HG03025 (cell line): ENCODE data around the gene CENPT.

Source experiments
- ATAC-seq: cut with Tn5 transposase; IDR thresholded peaks from one replicate; pipeline ENCODE4 v1.9.1; 2021; ENCODE audit warnings: mild to moderate bottlenecking, moderate library complexity; ENCODE audit not compliant: unreplicated experiment, low FRiP score

The CENPT gene

DNA sequence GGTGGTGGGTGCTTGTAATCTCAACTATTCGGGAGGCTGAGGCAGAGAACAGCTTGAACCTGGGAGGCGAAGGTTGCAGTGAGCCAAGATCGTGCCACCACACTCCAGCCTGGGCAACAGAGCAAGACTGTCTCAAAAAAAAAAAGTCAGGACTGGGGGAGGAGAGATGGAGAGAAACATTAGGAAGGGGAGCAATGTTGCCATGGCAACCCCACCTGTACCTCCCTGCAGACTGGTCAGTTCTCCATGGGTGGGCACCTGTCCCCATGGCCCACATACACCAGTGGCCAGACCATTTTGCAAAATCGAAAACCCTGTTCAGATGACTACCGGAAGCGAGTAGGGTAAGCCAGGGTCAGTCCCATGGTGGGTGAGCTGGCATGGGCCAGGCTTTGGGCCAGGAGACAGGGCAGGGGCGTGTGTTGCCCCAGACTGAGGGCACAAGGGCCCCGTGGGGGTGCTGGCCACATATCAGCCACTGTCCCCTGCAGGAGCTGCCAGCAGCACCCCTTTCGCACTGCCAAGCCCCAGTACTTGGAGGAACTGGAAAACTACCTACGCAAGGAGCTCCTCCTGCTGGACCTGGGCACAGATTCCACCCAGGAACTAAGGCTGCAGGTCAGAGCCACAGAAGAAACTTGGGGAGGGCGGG, 26.8 kb downstream of the CENPT start:
- no peak for ATAC-seq

DNA sequence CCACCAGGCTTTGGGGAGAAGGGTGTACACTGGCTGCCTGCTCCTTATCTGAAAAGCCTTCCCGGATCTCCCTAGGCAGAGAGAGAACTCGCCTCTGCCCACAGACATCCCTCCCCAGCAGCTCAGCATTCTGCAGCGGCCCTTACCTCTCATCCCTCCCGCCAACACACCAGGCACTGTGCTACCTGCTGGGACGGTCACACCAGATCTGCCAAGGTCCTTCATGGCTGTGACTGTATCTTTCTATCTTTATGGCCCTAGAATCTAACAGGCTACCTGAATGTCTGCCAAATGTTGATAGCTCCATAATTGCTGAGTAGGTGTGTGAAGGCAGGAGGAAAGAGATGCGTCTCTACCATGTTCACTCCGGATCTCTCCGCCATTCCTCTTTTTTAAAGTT, 32.9 kb downstream of the CENPT start:
- ATAC-seq, result no peak

DNA sequence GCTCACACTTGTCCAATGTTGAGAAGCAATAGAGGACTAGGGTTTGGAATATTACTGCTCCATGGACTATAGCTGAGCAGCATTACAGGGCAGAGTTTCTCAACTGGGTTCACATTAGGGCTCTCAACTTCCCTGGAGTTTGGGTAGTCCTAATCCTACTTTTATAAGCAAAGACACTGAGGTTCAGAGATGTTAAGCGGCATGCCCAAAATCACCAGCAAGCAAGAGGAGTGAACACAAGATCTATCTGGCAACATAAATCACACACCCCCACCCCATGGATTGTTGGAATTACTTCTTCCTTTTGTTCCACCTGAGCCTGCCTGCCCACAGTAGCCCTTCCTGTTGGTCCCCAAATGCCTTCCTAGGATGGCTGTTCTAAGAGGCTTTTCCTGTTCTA, 35.6 kb downstream of the CENPT start:
- ATAC-seq, result no peak

DNA sequence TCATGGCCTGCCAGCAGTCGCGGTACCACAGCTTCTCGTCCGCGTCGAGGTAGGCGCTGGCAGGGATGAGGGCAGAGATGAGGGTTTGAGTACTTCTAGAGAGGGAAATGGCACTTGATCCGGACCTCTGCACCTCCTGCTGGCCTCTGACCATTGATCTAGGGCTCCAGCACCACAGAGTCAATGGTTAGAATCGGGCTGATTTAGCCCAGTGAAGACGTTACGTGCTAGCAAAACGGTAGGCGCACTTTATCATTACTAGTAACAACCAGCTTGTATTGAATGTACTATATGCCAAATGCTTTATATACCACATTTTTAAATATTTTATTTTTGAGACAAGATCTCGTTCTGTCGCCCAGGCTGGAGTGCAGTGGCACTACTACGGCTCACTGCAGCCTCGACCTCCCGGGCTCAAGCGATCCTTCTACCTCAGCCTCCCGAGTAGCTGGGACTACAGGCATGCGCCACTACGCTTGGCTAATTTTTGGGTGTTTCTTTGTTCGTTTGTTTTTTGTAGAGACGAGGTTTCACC, 40.3 kb downstream of the CENPT start:
- ATAC-seq, result no peak

DNA sequence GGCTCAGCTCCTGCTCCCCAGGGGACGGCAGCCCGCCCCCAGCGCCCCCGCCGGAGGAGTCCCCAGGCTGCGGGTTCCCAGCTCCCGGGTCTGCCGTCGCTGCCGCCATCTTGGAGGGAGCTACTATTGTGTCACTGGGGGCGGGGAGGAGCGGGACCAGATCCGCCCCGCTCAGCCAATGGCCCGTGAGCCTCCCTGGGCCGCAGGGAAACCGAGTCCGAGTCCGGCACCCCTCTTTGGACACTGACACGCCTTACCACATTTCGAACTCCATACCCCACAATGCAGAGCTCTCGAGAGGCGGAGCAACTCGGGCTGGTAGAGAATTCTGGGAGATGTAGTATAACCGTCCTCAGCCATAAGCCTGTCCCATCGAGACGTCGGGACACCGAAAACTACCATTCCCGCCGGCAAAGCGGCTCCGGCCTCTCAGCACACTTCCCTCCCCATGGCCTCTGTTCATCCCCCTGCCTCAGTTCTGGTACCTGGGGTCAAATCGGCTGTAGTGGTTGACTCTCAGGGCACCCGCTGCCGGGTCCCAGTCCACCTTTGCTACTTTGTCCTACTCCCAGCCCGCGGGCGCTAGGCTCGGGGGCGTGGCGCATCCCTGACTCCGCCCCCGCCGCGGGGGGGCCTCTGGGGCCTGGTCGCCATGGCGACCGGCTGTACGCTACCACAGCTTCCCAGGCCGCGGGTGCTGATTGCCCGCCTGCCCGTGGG, 40.9 kb downstream of the CENPT start, which contains the start of the genes RANBP10 and TSNAXIP1:
RANBP10 (minus strand) TSS at position 133 of the 720 bp plus-strand sequence; CDS start at position 109, 24 bp downstream.
TSNAXIP1 (plus strand) TSS at position 462 of the 720 bp plus-strand sequence. CDS start 261 bp downstream, outside the sequence.
- peak; percentile 92 for ATAC-seq

DNA sequence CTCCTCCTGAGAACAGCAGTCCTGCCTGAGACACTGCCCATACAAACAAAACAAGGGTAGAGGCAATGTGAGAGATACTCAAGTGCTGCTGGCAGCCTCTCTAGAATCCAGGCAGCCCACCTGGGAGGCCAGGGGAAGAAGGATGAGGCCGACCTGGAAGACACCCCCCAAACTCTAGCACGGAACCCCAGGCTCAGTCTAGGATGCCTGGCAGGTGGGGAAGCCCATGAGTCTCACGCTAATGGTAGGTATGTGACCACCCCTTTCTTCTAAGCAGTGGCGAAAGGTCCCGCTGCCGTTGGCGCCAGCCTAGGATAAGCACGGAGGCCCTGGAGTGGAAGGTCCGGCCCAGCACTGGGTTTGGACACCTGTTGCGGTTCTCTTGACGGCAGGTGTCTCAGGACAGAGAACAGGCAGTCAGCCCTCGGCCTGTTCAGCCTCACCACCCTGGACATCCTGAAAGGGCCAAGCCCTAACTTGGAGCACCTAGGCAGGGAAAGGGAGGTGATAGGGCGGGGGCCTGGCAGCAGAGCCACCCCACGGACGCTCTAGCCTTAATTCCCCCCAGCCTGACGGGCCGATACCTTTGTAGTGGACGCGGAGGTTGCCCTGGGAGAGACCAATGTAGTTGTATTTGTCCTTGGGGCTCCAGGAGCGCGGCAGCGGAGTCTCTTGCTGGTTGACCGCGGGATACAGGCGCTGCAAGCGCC, 41.6 kb downstream of the CENPT start:
- ATAC-seq, result peak; percentile 5

DNA sequence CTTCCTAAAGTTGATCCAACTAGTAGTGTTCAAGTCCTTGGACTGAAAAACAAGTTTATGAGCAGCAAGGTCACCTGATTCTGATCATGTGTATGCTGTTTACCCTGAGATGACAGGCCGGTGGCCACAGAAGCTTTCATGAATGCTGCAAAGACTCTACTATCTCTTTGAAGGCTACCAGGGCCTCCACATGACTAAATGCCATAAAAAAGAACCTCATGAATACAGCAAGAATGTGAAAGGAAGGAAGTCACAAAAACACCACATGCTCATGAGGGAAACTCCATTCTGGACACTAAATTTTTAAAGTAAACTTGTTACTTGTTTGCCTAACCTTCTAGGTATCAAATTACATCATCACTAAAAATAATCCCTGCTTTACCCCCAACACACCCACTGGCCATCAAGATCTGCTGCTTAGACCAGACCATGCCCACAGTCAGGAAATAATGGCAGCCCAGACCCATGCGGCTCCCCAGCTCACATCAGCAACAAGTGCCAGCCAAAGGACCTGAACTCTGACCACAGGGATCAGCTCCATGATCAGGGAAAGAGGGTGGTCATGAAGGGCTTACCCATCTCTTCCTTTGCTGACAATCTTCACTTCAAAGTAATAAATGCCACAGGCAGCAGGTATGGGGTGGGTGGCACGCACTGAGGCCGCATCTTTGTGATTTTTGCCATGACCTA, 42.5 kb downstream of the CENPT start:
- ATAC-seq, result no peak

DNA sequence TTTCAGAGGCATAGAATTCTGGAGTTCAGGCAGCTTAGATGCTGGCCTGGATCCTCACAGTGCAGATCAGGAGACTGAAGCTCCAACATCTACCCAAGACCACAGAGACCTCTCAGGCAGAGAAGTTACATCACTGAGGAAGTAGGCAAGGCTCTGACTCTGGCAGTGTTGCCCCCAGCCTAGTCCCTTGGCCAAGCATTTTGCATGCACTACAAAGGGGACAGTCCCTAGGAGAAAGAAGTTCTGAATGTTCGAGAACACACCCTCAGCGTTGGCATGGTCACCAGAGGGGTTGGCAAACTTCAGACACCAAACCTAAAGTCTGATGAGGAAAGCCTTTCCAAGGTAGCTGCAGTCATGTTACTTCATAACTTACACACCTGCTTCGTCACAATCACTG, 43.6 kb downstream of the CENPT start:
- no peak for ATAC-seq

DNA sequence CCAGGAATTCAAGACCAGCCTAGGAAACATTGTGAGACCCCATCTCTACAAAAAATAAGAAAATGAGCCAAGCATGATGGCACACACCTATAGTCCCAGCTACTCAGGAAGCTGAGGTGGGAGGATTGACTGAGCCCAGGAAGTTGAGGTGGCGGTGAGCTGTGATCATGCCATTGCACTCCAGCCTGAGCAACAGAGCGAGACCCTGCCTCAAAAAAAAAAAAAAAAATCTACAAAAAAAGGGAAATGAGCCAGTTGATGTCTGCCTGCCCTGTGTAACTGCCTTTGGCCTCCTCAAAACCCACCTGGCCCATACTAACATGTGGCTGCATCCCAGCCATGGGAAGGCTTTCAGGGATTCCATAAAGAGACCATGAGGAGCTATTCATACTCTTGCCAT, 45.6 kb downstream of the CENPT start:
- ATAC-seq, result no peak

DNA sequence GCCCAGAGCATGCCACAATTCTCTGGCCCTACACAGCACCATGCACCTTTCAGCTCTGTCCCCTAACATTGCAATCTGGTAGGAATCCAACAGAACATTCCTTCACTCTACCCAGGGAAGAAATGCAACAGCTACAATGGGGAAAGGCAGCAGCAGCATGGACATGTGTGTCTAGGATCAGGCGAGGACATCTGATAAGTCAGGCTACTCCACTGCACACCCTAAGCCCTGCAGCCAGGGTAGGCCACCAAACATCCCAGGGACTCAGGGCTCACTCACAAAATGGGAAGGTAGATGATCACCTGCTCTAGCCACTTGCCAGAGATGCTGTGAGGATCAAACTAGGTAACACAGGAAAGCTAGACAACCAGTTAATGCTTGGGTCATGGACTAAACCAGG, 46.3 kb downstream of the CENPT start:
- no peak for ATAC-seq

DNA sequence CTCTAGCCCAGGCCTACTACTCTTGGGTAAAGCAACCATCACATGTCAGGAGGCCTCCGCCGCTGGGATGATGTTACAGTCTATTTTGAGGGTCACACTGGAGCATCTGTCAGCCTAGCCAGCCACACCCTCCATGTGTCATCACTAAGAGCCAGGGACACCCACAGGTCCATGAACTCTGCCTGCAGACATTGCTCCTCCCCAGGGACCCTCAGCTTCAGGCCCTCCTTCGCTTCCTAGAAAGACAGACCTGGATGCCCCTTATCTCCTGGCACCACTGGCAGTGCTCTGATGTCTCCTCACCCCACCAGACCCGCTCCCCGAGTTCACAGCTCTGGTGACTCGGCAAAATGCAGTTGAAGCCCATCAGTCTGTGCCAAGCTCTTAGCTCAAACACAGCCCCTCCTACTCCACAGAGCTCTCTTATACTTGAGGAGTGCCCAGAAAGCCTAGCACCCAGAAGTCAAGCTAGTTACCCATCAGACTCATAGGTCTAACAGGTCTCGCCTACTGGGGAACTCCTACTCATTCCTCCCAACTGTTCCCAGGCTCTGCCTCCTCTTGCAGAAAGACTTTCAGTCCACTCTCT, 47.1 kb downstream of the CENPT start:
- no peak for ATAC-seq

DNA sequence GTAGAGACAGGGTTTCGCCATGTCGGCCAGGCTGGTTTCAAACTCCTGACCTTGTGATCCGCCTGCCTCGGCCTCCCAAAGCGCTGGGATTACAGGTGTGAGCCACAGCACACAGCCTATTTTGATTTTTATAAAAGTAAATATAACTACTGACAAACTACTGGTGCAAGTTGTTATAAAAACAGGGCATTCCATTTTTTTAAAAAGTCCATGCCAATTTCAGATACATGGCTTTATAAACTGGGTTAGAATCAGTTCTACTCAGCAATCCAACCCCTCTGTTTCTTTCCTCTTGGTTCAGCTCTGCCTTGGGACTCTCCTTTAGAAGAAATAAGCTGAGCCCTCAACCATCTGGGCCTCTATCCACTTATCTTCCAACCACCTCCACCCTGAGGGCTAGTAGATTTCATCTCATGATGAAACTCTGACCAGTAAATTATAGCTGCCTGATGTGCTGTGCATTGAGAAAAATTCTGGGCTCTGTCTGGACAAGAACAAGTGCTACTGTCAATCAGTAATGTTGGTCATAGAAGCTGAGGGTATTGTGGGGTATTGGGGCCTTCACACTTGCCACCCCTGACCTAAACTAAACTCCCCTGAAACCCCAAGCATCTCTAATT, 51.3 kb downstream of the CENPT start:
- no peak for ATAC-seq

DNA sequence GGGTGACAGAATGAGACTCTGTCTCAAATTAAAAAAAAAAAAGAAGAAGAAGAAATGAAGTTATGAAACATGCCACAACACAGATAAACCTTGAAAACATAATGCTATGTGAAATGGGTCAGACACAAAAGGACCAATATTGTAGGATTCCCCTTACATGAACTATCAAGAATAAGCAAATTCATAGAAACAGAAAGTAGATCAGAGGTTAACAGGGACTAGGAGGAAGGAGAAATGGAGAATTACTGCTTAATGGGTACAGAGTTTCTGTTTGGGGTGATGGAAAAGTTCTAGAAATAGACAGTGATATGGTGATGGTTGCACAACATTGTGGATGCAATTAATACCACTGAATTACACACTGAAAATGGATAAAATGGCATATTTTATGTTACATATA, 57.4 kb downstream of the CENPT start:
- no peak for ATAC-seq

DNA sequence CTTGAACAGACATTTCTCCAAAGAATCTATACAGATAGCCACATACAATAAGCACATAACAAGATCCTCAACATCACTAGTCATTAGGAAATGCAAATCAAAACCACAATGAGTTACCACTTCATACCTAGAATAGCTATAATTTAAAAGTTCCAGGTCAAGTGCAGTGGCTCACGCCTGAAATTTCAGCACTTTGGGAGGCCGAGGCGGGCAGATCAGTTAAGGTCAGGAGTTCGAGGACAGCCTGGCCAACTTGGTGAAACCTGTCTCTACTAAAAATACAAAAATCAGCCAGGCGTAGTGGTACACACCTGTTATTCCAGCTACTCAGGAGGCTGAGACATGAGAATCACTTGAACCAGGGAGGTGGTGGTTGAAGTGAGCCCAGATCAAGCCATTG, 61.0 kb downstream of the CENPT start:
- ATAC-seq, result no peak

DNA sequence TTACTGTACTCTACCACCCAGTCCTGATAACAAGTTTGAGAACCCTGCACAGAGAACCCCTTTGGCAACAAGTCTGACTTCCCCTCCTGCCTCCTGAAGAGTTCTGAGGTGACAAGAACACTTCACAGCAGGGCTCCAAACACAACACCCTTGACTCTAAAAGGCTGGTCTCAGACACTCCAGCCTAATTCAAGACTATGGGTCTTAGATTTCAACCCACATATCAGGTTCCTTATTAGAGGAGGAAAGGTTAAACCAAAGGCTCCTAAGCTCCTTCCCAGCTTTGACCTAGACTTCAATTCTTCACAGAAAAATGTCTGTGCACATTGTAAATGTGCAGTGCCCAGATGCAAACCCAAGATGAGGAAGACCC, 64.2 kb downstream of the CENPT start:
- no peak for ATAC-seq

DNA sequence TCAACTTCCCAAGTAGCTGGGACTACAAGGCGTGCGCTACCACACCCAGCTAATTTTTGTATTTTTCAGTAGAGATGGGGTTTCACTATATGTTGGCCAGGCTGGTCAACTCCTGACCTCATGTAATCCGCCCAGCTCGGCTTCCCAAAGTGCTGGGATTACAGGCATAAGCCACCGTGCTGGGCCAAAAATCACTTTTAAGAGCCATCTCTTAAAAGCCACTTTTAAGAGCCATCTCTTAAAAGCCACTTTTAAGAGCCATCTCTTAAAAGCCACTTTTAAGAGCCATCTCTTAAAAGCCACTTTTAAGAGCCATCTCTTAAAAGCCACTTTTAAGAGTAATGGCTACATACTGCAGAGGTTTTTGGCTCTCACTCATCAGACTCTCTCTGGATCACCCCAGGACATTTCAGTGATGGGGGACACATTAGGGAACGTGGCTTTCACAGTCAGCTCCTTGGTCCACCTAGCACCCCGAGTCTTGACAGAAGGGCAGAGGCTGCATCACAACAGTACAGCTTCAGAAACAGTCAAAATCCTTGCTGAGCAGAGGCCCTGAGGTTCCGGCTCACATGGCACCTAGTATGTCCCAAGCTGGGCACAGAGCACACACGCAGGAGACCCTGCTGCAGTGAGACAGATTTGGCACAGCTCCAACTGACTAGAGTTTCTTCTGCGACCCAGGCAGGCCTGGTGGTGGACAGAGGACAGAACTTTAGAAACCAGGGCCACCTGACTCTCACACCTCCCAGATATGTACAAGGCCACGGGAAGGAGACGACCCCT, 64.7 kb downstream of the CENPT start:
- ATAC-seq, result no peak

DNA sequence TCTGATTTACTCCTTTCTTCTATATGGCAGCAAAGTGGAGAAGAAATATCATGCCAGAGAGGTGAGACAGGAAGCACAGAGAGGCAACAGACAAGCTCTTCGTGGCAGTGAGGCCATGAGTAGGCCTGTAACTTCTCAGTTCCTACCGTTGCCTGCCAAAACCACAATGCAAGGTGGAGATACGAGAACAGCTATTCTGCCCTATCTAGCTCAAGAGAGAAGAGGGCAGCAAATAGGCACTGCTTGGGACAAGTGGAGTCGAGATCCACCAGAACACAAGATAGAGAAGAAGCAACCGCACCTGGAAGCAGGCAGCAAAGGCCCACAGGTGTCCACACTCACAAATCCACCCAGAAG, 66.0 kb downstream of the CENPT start:
- ATAC-seq, result no peak

DNA sequence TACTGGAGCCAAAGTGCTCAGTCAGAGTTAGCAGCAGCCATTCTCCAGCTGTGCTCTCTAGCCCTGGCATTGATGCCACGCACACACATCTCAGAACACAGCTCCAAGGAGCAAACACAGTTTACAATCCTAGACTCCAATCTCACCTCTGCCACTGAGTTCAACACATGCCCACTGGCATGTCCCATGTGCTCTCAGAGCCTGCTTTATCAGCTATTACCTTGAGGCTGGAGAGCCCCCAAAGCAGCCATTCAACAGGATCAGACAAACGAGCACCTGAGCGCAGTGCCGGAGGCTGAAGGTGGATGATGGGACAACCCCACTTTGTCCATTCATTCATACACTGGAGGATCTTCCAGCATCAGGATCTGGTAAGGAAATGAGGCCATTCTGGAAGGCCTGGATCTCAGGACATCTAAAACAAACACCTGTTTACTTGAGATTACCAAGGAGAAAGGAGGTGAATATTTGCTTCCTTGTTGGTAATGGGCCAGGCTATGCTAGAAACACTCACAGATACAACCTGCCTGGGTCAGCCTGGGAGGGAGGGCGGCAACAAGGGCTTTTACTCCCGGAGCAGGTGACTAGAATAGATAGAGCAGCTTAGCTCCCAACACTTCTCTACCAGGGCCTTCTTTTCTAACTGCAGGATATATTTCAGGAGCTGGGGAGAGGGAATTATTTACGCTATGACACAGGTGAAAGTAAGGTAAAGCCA, 66.5 kb downstream of the CENPT start:
- no peak for ATAC-seq
